Vagina (tissue), 2 donors: ENCODE measurements around the gene N4BP2.

Experiments used
- POLR2A ChIP-seq, 2 donors: fragments of 450-650 bp; IDR thresholded peaks; one replicate each; pipeline ENCODE4 v1.6.1; 2017; ENCODE audit warnings: antibody characterized with exemption in 2 of 2, mild to moderate bottlenecking in 2 of 2, moderate library complexity in 2 of 2
- POLR2AphosphoS5 ChIP-seq, 2 donors: sonication (generic); formaldehyde crosslinking; IDR thresholded peaks; one replicate each; pipeline ENCODE4 v1.9.0; 2017; ENCODE audit warnings: antibody characterized with exemption in 2 of 2, mild to moderate bottlenecking in 2 of 2, low read depth in 1 of 2; ENCODE audit not compliant: insufficient read depth in 1 of 2
- TF ChIP-seq, protein P1 (sequence below), 3 experiments: fragments of 450-650 bp in 2 of 3; fragments of 200-600 bp in 1 of 3; sonication (generic) in 1 of 3; IDR thresholded peaks; one replicate each; pipeline ENCODE4 v1.5.1; 2017 to 2019; ENCODE audit warnings: antibody characterized with exemption in 3 of 3, mild to moderate bottlenecking in 2 of 3, moderate library complexity in 2 of 3

GRCh38 chr4:40160258-40160657 lies 103.6 kb downstream of the N4BP2 start:
- TF ChIP-seq, protein P1, sequence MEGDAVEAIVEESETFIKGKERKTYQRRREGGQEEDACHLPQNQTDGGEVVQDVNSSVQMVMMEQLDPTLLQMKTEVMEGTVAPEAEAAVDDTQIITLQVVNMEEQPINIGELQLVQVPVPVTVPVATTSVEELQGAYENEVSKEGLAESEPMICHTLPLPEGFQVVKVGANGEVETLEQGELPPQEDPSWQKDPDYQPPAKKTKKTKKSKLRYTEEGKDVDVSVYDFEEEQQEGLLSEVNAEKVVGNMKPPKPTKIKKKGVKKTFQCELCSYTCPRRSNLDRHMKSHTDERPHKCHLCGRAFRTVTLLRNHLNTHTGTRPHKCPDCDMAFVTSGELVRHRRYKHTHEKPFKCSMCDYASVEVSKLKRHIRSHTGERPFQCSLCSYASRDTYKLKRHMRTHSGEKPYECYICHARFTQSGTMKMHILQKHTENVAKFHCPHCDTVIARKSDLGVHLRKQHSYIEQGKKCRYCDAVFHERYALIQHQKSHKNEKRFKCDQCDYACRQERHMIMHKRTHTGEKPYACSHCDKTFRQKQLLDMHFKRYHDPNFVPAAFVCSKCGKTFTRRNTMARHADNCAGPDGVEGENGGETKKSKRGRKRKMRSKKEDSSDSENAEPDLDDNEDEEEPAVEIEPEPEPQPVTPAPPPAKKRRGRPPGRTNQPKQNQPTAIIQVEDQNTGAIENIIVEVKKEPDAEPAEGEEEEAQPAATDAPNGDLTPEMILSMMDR (IDR thresholded peaks at IDR 0.05), result no peak
- TF ChIP-seq POLR2A (IDR thresholded peaks at IDR 0.05), result no peak
- TF ChIP-seq POLR2AphosphoS5 (IDR thresholded peaks at IDR 0.05; ENCODE audit: insufficient read depth in 1 of 2, low read depth in 1 of 2), result no peak
